ENCODE results near the gene NMRK2.

Gene NMRK2

DNA sequence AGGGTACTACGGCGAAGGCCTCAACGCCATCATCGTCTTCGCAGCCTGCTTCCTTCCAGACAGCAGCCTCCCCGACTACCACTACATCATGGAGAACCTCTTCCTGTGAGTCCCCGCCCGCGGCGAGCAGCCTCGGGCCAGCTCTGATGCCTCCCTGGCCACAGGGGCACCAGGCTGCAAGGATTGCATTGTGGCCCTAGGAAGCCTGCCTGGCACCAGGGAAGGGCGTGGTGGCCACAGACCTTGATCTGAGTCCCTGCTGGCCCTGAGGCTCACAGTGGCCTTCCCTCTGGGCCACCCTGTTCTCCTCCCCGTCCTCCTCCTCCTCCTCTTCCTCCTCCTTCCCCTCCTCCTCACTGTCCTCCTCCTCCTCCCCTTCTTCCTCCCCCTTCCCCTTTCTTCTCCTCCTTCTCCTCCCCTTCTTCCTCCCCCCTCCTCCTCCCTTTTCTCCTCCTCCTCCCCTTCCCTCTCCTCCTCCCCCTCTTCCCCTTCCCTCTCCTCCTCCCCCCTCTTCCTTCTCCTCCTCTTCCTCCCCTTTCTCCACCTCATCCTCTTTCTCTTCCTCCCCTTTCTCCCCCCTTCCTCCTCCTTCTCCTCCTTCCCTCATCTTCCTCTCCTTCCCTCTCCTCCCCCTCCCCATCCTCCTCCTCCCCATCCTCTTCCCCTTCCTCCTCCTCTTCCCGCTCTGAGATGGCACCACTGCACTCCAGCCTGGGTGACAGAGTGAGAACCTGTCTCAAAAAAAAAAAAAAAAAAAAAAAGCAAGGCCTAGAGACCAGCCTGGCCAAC lies 24.4 kb upstream of the NMRK2 start:
- H2BK12ac ChIP-seq (ENCODE audit: low read length): no peak overlapping the region
- no peak overlapping the region for H3K14ac ChIP-seq (ENCODE audit: low read length)
- H3K9me3 ChIP-seq (replicated peaks in 1 of 2; ENCODE audit: control insufficient read depth in 2 of 2, insufficient read depth in 1 of 2, low read depth in 1 of 2, low read length in 2 of 2): peaks cover 14 to 15% of the 10 kb centered on the region in 2 donors
- H4K91ac ChIP-seq (ENCODE audit: low read depth, low read length, poor library complexity): no peak overlapping the region
- no peak overlapping the region for H4K8ac ChIP-seq (ENCODE audit: low read depth, low read length)
- H3K9ac ChIP-seq (ENCODE audit: low read depth, low read length, poor library complexity): peak overlapping the region; percentile 60
- no peak for DNase-seq (ENCODE audit: low spot score)
- H2AK5ac ChIP-seq (ENCODE audit: low read depth, low read length): no peak overlapping the region
- H3K27me3 ChIP-seq (ENCODE audit: control insufficient read depth in 3 of 3, insufficient read depth in 3 of 3, low read depth in 1 of 3, low read length in 3 of 3): no peaks in the 10 kb centered on the region
- no peak overlapping the region for H3K4me3 ChIP-seq (ENCODE audit: low read length in 2 of 2)
- no peak overlapping the region for H3K27ac ChIP-seq (replicated peaks; ENCODE audit: low read length)
- WGBS, 2 donors (ENCODE audit: extremely low coverage in 2 of 2, insufficient read length in 2 of 2, insufficient replicate concordance in 1 of 2): no CpG with 5 or more reads among the region's 14 CpGs
- no peak overlapping the region for H3K18ac ChIP-seq (ENCODE audit: low read length)
- no peak overlapping the region for H3K4ac ChIP-seq (ENCODE audit: low read length)
- no peak overlapping the region for H2AFZ ChIP-seq (ENCODE audit: low read length)
- H2BK5ac ChIP-seq (ENCODE audit: low read length): no peak overlapping the region
- H2BK15ac ChIP-seq (ENCODE audit: low read length): no peak overlapping the region
- H2BK120ac ChIP-seq (ENCODE audit: low read depth, low read length): no peak overlapping the region
- H3K79me1 ChIP-seq (ENCODE audit: low read depth, low read length): no peaks in the 10 kb centered on the region
- H3K36me3 ChIP-seq (replicated peaks in 1 of 2; ENCODE audit: control insufficient read depth in 2 of 2, insufficient read depth in 2 of 2, low read length in 2 of 2): peaks cover 30% of the 10 kb centered on the region in 2 donors
- no peak overlapping the region for H3K4me2 ChIP-seq (ENCODE audit: insufficient read depth, low read length, poor library complexity, severe bottlenecking)
- no peaks in the 10 kb centered on the region for H3K4me1 ChIP-seq (ENCODE audit: control insufficient read depth in 2 of 2, insufficient read depth in 1 of 2, low read depth in 1 of 2, low read length in 2 of 2)
- H3K23ac ChIP-seq (ENCODE audit: low read depth, low read length, poor library complexity): peak overlapping the region; percentile 85

- Histone ChIP-seq H2BK120ac (ENCODE audit: low read depth, low read length) (no peak overlapping the region), H3K9ac (ENCODE audit: low read depth, low read length, poor library complexity) (no peak overlapping the region), H3K4ac (ENCODE audit: low read length) (no peak overlapping the region), H3K23ac (ENCODE audit: low read depth, low read length, poor library complexity) (no peak overlapping the region), H3K4me2 (ENCODE audit: insufficient read depth, low read length, poor library complexity, severe bottlenecking) (no peak overlapping the region), H3K36me3 (replicated peaks in 1 of 2; ENCODE audit: control insufficient read depth in 2 of 2, insufficient read depth in 2 of 2, low read length in 2 of 2) (peaks cover 30% of the 10 kb centered on the region in 2 donors), H3K18ac (ENCODE audit: low read length) (no peak overlapping the region), H3K4me3 (ENCODE audit: low read length in 2 of 2) (no peak overlapping the region), H2AFZ (ENCODE audit: low read length) (no peak overlapping the region), H4K91ac (ENCODE audit: low read depth, low read length, poor library complexity) (no peak overlapping the region), H4K8ac (ENCODE audit: low read depth, low read length) (no peak overlapping the region), H3K27ac (replicated peaks; ENCODE audit: low read length) (no peak overlapping the region), H2BK12ac (ENCODE audit: low read length) (no peak overlapping the region), H2AK5ac (ENCODE audit: low read depth, low read length) (no peak overlapping the region), H3K9me3 (replicated peaks in 1 of 2; ENCODE audit: control insufficient read depth in 2 of 2, insufficient read depth in 1 of 2, low read depth in 1 of 2, low read length in 2 of 2) (peaks cover 14 to 15% of the 10 kb centered on the region in 2 donors), H3K14ac (ENCODE audit: low read length) (no peak overlapping the region), H2BK15ac (ENCODE audit: low read length) (no peak overlapping the region), H3K27me3 (ENCODE audit: control insufficient read depth in 3 of 3, insufficient read depth in 3 of 3, low read depth in 1 of 3, low read length in 3 of 3) (no peaks in the 10 kb centered on the region), H2BK5ac (ENCODE audit: low read length) (no peak overlapping the region), H3K79me1 (ENCODE audit: low read depth, low read length) (no peaks in the 10 kb centered on the region), H3K4me1 (ENCODE audit: control insufficient read depth in 2 of 2, insufficient read depth in 1 of 2, low read depth in 1 of 2, low read length in 2 of 2) (no peaks in the 10 kb centered on the region)
- no CpG with 5 or more reads among the region's 1 CpG for WGBS, 2 donors (ENCODE audit: extremely low coverage in 2 of 2, insufficient read length in 2 of 2, insufficient replicate concordance in 1 of 2)
- DNase-seq (ENCODE audit: low spot score): no peak
Observed at GRCh38 chr19:3910105-3910504, 22.8 kb upstream of the NMRK2 start.

- H2AFZ ChIP-seq (ENCODE audit: low read length): no peak overlapping the region
- no peak overlapping the region for H3K4ac ChIP-seq (ENCODE audit: low read length)
- H3K9ac ChIP-seq (ENCODE audit: low read depth, low read length, poor library complexity): no peak overlapping the region
- no peak overlapping the region for H3K14ac ChIP-seq (ENCODE audit: low read length)
- H3K36me3 ChIP-seq (replicated peaks in 1 of 2; ENCODE audit: control insufficient read depth in 2 of 2, insufficient read depth in 2 of 2, low read length in 2 of 2): peaks cover 22 to 25% of the 10 kb centered on the region in 2 donors
- no peak overlapping the region for H2BK5ac ChIP-seq (ENCODE audit: low read length)
- no peak overlapping the region for H2BK120ac ChIP-seq (ENCODE audit: low read depth, low read length)
- H3K4me2 ChIP-seq (ENCODE audit: insufficient read depth, low read length, poor library complexity, severe bottlenecking): no peak overlapping the region
- H3K27me3 ChIP-seq (ENCODE audit: control insufficient read depth in 3 of 3, insufficient read depth in 3 of 3, low read depth in 1 of 3, low read length in 3 of 3): no peaks in the 10 kb centered on the region
- no peak overlapping the region for H3K4me3 ChIP-seq (ENCODE audit: low read length in 2 of 2)
- no peak overlapping the region for H2BK12ac ChIP-seq (ENCODE audit: low read length)
- H3K9me3 ChIP-seq (replicated peaks in 1 of 2; ENCODE audit: control insufficient read depth in 2 of 2, insufficient read depth in 1 of 2, low read depth in 1 of 2, low read length in 2 of 2): peaks cover 17 to 18% of the 10 kb centered on the region in 2 donors
- H3K27ac ChIP-seq (replicated peaks; ENCODE audit: low read length): no peak overlapping the region
- no peaks in the 10 kb centered on the region for H3K79me1 ChIP-seq (ENCODE audit: low read depth, low read length)
- no peak overlapping the region for H2BK15ac ChIP-seq (ENCODE audit: low read length)
- H3K18ac ChIP-seq (ENCODE audit: low read length): no peak overlapping the region
- no peak overlapping the region for H4K91ac ChIP-seq (ENCODE audit: low read depth, low read length, poor library complexity)
- no peak overlapping the region for H3K23ac ChIP-seq (ENCODE audit: low read depth, low read length, poor library complexity)
- no CpG with 5 or more reads among the region's 9 CpGs for WGBS, 2 donors (ENCODE audit: extremely low coverage in 2 of 2, insufficient read length in 2 of 2, insufficient replicate concordance in 1 of 2)
- H4K8ac ChIP-seq (ENCODE audit: low read depth, low read length): no peak overlapping the region
- no peak for DNase-seq (ENCODE audit: low spot score)
- no peaks in the 10 kb centered on the region for H3K4me1 ChIP-seq (ENCODE audit: control insufficient read depth in 2 of 2, insufficient read depth in 1 of 2, low read depth in 1 of 2, low read length in 2 of 2)
- H2AK5ac ChIP-seq (ENCODE audit: low read depth, low read length): no peak overlapping the region
Observed at GRCh38 chr19:3914199-3914598, 18.7 kb upstream of the NMRK2 start.

DNA sequence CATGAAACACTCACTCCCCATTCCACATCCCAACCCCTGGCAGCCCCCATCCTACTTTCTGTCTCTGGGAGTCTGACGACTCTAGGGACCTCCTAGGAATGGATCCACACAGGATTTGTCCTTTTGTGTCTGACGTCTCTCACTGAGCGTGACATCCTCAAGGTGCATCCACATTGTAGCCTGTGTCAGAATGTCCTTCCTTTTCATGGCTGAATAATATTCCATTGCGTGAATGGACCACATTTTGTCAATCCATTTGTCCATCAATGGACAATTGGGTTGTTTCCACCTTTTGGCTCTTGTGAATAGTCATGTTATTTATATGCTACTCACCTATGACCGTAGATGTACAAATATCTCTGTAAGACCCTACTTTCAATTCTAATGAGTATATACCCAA lies 16.8 kb upstream of the NMRK2 start:
- no peaks in the 10 kb centered on the region for H3K27me3 ChIP-seq (ENCODE audit: control insufficient read depth in 3 of 3, insufficient read depth in 3 of 3, low read depth in 1 of 3, low read length in 3 of 3)
- no peak overlapping the region for H2BK15ac ChIP-seq (ENCODE audit: low read length)
- no peak overlapping the region for H3K27ac ChIP-seq (replicated peaks; ENCODE audit: low read length)
- no peak overlapping the region for H4K8ac ChIP-seq (ENCODE audit: low read depth, low read length)
- H3K79me1 ChIP-seq (ENCODE audit: low read depth, low read length): no peaks in the 10 kb centered on the region
- H3K9me3 ChIP-seq (replicated peaks in 1 of 2; ENCODE audit: control insufficient read depth in 2 of 2, insufficient read depth in 1 of 2, low read depth in 1 of 2, low read length in 2 of 2): peaks cover 8 to 9% of the 10 kb centered on the region in 2 donors
- no peak overlapping the region for H3K14ac ChIP-seq (ENCODE audit: low read length)
- H3K9ac ChIP-seq (ENCODE audit: low read depth, low read length, poor library complexity): no peak overlapping the region
- H2BK12ac ChIP-seq (ENCODE audit: low read length): no peak overlapping the region
- no peak overlapping the region for H3K4ac ChIP-seq (ENCODE audit: low read length)
- H3K4me3 ChIP-seq (ENCODE audit: low read length in 2 of 2): no peak overlapping the region
- H3K4me2 ChIP-seq (ENCODE audit: insufficient read depth, low read length, poor library complexity, severe bottlenecking): no peak overlapping the region
- no peak overlapping the region for H4K91ac ChIP-seq (ENCODE audit: low read depth, low read length, poor library complexity)
- H2BK5ac ChIP-seq (ENCODE audit: low read length): no peak overlapping the region
- WGBS, 2 donors (ENCODE audit: extremely low coverage in 2 of 2, insufficient read length in 2 of 2, insufficient replicate concordance in 1 of 2): no CpG with 5 or more reads among the region's 5 CpGs
- H3K36me3 ChIP-seq (replicated peaks in 1 of 2; ENCODE audit: control insufficient read depth in 2 of 2, insufficient read depth in 2 of 2, low read length in 2 of 2): peaks cover 18 to 20% of the 10 kb centered on the region in 2 donors
- no peak overlapping the region for H2BK120ac ChIP-seq (ENCODE audit: low read depth, low read length)
- no peak overlapping the region for H2AFZ ChIP-seq (ENCODE audit: low read length)
- H3K18ac ChIP-seq (ENCODE audit: low read length): no peak overlapping the region
- no peaks in the 10 kb centered on the region for H3K4me1 ChIP-seq (ENCODE audit: control insufficient read depth in 2 of 2, insufficient read depth in 1 of 2, low read depth in 1 of 2, low read length in 2 of 2)
- H2AK5ac ChIP-seq (ENCODE audit: low read depth, low read length): no peak overlapping the region
- DNase-seq (ENCODE audit: low spot score): no peak
- H3K23ac ChIP-seq (ENCODE audit: low read depth, low read length, poor library complexity): no peak overlapping the region
